Esophagus squamous epithelium (tissue), 5 donors: ENCODE measurements around the gene TUFM. TPM values are rescaled to one million over a fixed set of nuclear protein-coding genes. Genes with fewer than 3 reads are reported as not detected.

Source experiments
- DNase-seq: peaks from one replicate; lab custom pipeline; 2025; lab: John Stamatoyannopoulos, UW
- H3K27ac ChIP-seq, 4 donors: fragments of 200-600 bp; sonication (generic); one replicate each; pipeline ENCODE4 v1.5.1; 2016 to 2019; ENCODE audit warnings: mild to moderate bottlenecking in 1 of 4
- H3K27me3 ChIP-seq, 4 donors: fragments of 200-600 bp; sonication (generic); 1 replicate in 3 of 4; 2 replicates in 1 of 4; pipeline versions ENCODE4 v1.5.1 to v1.6.0; 2017 to 2021; ENCODE audit warnings: antibody characterized with exemption in 1 of 4
- H3K36me3 ChIP-seq, 3 donors: fragments of 200-600 bp; sonication (generic); one replicate each; pipeline ENCODE4 v1.5.1; 2016 to 2019
- H3K4me1 ChIP-seq, 3 donors: fragments of 200-600 bp; sonication (generic); one replicate each; pipeline ENCODE4 v1.5.1; 2017 to 2019
- H3K4me3 ChIP-seq, 4 donors: fragments of 200-600 bp; sonication (generic); 1 replicate in 3 of 4; 2 replicates in 1 of 4; pipeline ENCODE4 v1.5.1; 2016 to 2019; ENCODE audit warnings: mild to moderate bottlenecking in 2 of 4, moderate library complexity in 1 of 4
- H3K9me3 ChIP-seq, 3 donors: fragments of 200-600 bp; sonication (generic); one replicate each; pipeline ENCODE4 v1.5.1; 2016 to 2019
- POLR2A ChIP-seq, 4 donors: fragments of 450-650 bp; IDR thresholded peaks; one replicate each; pipeline ENCODE4 v1.6.1; 2017; ENCODE audit warnings: antibody characterized with exemption in 4 of 4, mild to moderate bottlenecking in 4 of 4, moderate library complexity in 3 of 4
- WGBS, 2 donors: methylation state at CpG; one replicate each; pipeline ENCODE4 v1.1.5; 2018; 5-methylcytosine and 5-hydroxymethylcytosine counted together
- intact Hi-C: fragments of 100-400 bp; cut with DNase I; formaldehyde crosslinking; loops from one replicate; pipeline ENCODE4 v1.15.0; 2022
- total RNA-seq, 4 donors: library from RNA; depleted of rRNA; stranded (reverse); fragments of >200 nt; gene quantifications; one replicate each; pipeline ENCODE4 v1.1.0, GENCODE V29; 2016
- TF ChIP-seq, protein P1 (sequence below), 6 experiments: fragments of 450-650 bp in 4 of 6; fragments of 200-600 bp in 2 of 6; sonication (generic) in 2 of 6; IDR thresholded peaks; one replicate each; pipeline ENCODE4 v1.5.1; 2016 to 2019; ENCODE audit warnings: antibody characterized with exemption in 6 of 6, mild to moderate bottlenecking in 4 of 6, moderate library complexity in 4 of 6
- donor health status: DM: yes; HTN: yes; CAD: no.

The TUFM gene
- total RNA-seq, 4 donors from 2014 or later: 105 to 143 (median 121) TPM

DNA sequence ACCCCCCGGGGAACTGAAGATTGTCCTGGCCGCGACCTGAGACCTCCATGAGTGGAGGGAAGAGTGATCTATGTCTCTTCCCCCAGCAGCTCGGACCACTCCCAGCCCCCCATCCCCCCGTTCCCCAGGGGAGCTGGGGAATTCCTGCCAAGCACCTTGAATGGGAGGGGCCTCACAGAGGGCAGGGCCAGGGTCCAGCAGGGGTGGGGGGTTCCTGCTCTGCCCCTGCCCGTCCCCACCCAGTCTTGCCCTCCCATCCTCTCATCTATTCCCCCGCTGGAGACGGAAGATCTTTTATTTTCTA, 9.4 kb downstream of the TUFM start:
- H3K4me1 ChIP-seq: no peaks in the 10 kb centered on the region
- DNase-seq: no peak
- no peak for TF ChIP-seq POLR2A (IDR thresholded peaks at IDR 0.05)
- TF ChIP-seq, protein P1, sequence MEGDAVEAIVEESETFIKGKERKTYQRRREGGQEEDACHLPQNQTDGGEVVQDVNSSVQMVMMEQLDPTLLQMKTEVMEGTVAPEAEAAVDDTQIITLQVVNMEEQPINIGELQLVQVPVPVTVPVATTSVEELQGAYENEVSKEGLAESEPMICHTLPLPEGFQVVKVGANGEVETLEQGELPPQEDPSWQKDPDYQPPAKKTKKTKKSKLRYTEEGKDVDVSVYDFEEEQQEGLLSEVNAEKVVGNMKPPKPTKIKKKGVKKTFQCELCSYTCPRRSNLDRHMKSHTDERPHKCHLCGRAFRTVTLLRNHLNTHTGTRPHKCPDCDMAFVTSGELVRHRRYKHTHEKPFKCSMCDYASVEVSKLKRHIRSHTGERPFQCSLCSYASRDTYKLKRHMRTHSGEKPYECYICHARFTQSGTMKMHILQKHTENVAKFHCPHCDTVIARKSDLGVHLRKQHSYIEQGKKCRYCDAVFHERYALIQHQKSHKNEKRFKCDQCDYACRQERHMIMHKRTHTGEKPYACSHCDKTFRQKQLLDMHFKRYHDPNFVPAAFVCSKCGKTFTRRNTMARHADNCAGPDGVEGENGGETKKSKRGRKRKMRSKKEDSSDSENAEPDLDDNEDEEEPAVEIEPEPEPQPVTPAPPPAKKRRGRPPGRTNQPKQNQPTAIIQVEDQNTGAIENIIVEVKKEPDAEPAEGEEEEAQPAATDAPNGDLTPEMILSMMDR (IDR thresholded peaks at IDR 0.05): no peak
- intact Hi-C loops: no loop called here
- H3K4me3 ChIP-seq: no peak overlapping the region
- no peak overlapping the region for H3K27ac ChIP-seq
- WGBS, 2 donors: 81 to 91% methylated on average over 4 to 8 of the region's 8 CpGs
- peaks cover 40 to 87% (median 63%) of the 10 kb centered on the region in 3 donors for H3K36me3 ChIP-seq
- no peaks in the 10 kb centered on the region for H3K27me3 ChIP-seq
- no peaks in the 10 kb centered on the region for H3K9me3 ChIP-seq

DNA sequence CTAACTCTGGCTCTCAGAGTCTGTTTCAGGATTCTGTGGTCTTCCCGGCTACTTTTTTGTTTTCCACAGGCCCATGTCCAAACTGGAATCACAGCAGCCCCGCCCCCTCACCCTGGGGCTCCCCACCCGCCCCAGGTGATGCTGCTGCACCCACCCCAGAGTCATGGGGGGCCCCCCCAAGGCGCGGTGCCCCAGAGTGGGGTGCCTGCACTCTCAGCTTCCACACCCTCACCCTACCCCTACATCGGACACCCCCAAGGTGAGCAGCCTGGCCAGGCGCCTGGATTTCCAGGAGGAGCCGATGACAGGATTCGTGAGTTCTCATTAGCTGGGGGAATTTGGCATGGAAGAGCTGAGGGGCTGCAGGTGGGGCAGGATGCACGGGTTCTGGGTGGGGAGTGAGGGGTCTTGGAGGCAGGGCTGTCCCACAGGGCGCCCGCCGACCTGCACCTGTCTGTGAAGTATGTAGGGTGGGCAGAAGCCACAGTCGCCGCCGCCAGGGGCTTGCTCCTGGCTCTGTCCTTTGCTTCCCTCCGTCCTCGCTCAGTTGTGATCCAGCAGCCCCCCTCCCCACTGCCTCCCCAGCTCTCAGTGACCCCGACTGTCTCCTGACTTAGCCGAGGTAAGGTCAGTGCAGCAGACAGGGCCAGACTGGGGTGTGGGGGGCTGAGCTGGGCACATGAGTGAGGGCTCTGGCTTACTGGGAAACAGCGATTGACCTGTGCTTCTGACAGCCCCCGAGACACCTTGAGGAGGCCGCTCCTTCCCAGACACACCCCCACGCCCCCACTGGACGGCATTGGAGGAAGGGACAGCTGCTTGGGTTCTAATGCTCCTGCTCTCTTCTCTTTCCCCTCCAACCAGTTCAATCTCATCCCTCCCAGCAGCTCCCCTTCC, 10.0 kb downstream of the TUFM start:
- intact Hi-C loops: no loop called here

DNA sequence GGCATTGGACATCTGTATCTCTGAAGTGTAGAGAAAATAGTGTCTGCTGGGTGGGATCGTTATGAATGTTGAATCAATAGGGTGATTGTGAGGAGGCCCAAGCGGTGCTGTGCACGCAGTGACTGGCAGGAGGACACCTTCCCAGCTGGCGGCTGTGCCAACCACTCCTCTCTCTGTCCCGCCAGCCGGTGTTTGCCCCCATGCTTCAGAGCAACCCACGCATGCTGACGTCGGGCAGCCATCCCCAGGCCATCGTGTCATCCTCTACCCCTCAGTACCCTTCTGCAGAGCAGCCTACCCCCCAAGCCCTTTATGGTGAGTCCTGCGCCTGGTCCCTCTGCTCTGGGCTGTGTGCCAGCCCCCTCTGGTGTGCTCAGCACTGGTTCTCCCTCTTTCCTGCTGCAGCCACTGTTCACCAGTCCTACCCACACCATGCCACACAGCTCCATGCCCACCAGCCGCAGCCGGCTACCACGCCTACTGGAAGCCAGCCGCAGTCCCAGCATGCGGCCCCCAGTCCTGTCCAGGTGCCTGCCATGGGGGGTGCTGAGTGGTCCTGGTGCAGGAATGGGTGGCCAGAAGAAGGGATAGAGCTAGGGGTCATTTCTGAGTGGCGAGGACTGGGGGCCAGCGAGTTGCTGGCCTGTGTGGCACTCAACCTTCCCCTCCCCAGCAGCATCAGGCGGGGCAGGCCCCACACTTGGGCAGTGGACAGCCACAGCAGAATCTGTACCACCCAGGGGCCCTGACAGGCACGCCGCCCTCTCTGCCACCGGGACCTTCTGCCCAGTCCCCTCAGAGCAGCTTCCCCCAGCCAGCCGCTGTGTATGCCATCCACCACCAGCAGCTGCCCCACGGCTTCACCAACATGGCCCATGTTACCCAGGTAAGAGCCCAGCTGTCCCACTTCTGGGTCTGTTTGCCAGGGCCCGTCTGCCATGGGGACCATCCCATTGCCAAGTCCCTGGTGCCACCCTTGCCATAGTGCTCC, 11.0 kb downstream of the TUFM start:
- H3K36me3 ChIP-seq: peaks cover 49 to 89% (median 72%) of the 10 kb centered on the region in 3 donors
- 88 to 95% methylated on average over 14 to 17 of the region's 25 CpGs for WGBS, 2 donors

More for the DNA sequence above, 10.0 kb downstream of the TUFM start:
- TF ChIP-seq, protein P1 (IDR thresholded peaks at IDR 0.05): no peak
- TF ChIP-seq POLR2A (IDR thresholded peaks at IDR 0.05): no peak
- Histone ChIP-seq H3K27ac (no peak overlapping the region), H3K4me1 (no peaks in the 10 kb centered on the region), H3K27me3 (no peaks in the 10 kb centered on the region), H3K9me3 (no peaks in the 10 kb centered on the region), H3K4me3 (no peak overlapping the region), H3K36me3 (peaks cover 44 to 87% (median 67%) of the 10 kb centered on the region in 3 donors)
- 78 to 91% methylated on average over 5 to 15 of the region's 25 CpGs for WGBS, 2 donors
- DNase-seq: no peak

DNA sequence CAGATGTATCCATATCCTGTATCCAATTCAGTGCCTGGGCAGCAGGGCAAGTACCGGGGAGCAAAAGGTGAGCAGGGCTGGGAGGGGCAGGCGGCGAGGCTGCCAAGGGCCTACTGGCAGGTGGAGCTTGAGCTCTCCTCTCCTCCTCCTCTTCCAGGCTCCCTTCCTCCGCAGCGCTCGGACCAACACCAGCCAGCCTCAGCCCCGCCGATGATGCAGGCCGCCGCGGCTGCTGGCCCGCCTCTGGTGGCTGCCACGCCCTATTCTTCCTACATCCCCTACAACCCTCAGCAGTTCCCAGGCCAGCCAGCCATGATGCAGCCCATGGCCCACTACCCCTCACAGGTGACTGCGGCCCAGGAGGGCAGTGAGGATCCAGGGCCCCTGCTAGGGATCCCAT, 11.8 kb downstream of the TUFM start:
- Histone ChIP-seq H3K4me1 (no peaks in the 10 kb centered on the region), H3K27me3 (no peaks in the 10 kb centered on the region), H3K9me3 (no peaks in the 10 kb centered on the region), H3K36me3 (peaks cover 55 to 97% (median 80%) of the 10 kb centered on the region in 3 donors), H3K27ac (no peak overlapping the region), H3K4me3 (no peak overlapping the region)
- 85 to 89% methylated on average over 6 to 11 of the region's 14 CpGs for WGBS, 2 donors
- no peak for DNase-seq
- intact Hi-C loops: no loop called here
- TF ChIP-seq, protein P1 (IDR thresholded peaks at IDR 0.05): no peak
- TF ChIP-seq POLR2A (IDR thresholded peaks at IDR 0.05): no peak

More for the DNA sequence above, 11.0 kb downstream of the TUFM start:
- H3K27me3 ChIP-seq: no peaks in the 10 kb centered on the region
- no peak overlapping the region for H3K4me3 ChIP-seq
- TF ChIP-seq POLR2A (IDR thresholded peaks at IDR 0.05): no peak
- TF ChIP-seq, protein P1 (IDR thresholded peaks at IDR 0.05): no peak
- no peaks in the 10 kb centered on the region for H3K9me3 ChIP-seq
- H3K27ac ChIP-seq: no peak overlapping the region
- no peaks in the 10 kb centered on the region for H3K4me1 ChIP-seq
- intact Hi-C loops: no loop called here
- no peak for DNase-seq
